Keratinocyte (primary cell): ENCODE results near the gene MUC6.

ENCODE experiments used
- EZH2 ChIP-seq: IDR thresholded peaks from one replicate; pipeline ENCODE4 v1.6.1; 2012; ENCODE audit warnings: inconsistent platforms, mild to moderate bottlenecking, low read length, moderate library complexity
- TF ChIP-seq, protein P1 (sequence below), 3 experiments: IDR thresholded peaks in 1 of 3; conservative IDR thresholded peaks in 1 of 3; optimal IDR thresholded peaks in 1 of 3; 2 replicates in 2 of 3; 3 replicates in 1 of 3; pipeline versions ENCODE3 to v1.5.1; 2011; ENCODE audit warnings: low read length in 3 of 3, mild to moderate bottlenecking in 3 of 3, moderate library complexity in 2 of 3, control low read depth in 1 of 3, inconsistent platforms in 1 of 3; ENCODE audit not compliant: insufficient read depth in 2 of 3; ENCODE audit errors: extremely low read depth in 1 of 3

DNA sequence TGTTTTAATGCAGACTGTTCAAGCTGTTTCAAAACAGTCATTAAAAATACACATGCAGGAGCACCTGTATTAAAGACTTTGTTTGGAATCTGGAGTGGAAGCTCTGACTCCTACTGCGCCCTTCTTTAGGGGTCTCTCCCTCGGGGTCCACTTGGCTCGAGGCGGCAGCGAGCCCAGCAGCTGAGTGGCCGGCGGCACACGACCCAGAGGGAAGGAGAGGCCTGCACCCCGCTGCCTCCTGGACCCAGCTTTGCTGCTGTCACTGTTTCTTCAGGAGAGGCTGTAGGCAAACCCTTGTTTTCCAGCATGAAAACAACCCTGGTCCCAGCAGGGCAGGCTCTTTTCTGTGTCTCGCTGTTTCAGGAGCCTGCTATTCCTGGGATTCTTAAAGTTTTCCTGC, 29.2 kb downstream of the MUC6 start:
- TF ChIP-seq, protein P1, sequence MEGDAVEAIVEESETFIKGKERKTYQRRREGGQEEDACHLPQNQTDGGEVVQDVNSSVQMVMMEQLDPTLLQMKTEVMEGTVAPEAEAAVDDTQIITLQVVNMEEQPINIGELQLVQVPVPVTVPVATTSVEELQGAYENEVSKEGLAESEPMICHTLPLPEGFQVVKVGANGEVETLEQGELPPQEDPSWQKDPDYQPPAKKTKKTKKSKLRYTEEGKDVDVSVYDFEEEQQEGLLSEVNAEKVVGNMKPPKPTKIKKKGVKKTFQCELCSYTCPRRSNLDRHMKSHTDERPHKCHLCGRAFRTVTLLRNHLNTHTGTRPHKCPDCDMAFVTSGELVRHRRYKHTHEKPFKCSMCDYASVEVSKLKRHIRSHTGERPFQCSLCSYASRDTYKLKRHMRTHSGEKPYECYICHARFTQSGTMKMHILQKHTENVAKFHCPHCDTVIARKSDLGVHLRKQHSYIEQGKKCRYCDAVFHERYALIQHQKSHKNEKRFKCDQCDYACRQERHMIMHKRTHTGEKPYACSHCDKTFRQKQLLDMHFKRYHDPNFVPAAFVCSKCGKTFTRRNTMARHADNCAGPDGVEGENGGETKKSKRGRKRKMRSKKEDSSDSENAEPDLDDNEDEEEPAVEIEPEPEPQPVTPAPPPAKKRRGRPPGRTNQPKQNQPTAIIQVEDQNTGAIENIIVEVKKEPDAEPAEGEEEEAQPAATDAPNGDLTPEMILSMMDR (optimal IDR thresholded peaks at IDR 0.05 in 1 of 3, IDR thresholded peaks at IDR 0.05 in 1 of 3, conservative IDR thresholded peaks at IDR 0.05 in 1 of 3; ENCODE audit: extremely low read depth in 1 of 3, insufficient read depth in 2 of 3, low read length in 3 of 3) = no peak
- TF ChIP-seq EZH2 = no peak
